ENCODE data around the gene HRAS. TPM values are rescaled to one million over a fixed set of nuclear protein-coding genes. Genes with fewer than 3 reads are reported as not detected.

HRAS gene
- polyA plus RNA-seq, 12 donors, result 62.1 to 123 (median 101) TPM; not detected in 1

DNA sequence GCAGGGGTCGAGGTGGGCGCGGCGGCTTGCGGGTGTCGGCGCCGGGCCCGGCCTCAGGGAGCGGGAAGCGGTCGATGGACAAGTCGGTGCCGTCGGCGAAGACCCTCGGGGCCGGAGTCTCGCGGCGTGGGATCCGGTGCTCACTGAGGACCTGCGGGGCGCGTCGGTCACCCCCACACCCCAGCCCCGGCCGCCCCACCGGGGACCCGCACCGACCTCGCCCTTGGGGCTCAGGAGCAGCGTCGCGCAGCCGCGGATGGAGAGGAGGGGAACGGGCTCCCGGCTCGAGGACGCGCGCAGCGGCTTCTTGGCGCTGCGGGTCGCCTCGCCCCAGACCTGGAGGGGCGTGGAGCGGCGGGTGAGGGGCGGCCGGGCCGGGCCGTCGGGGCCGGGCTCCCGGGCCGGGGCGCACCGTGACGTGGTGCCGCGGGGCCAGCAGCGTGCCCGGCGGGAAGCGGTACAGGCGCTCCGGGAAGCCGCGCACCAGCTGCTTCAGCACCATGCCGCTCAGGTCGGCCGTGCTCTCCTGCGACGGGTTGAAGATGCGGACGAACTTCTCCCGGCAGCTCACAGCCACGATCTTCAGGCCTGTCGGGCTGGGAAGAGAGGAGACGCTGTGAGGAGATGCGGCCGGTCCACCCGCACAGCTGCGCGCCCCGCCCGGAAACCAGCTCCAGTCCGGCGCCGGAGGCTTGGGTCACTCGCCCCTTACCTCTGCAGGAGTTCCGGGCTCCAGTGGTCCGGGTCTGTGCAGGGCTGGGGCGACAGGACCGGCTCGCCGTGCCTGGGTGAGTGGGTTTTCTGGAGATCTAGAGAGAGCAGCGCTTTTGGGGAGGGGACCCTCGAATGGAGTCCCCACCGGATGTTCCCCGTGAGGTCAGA is 20.6 kb upstream of the HRAS start:
- no peak for DNase-seq

DNA sequence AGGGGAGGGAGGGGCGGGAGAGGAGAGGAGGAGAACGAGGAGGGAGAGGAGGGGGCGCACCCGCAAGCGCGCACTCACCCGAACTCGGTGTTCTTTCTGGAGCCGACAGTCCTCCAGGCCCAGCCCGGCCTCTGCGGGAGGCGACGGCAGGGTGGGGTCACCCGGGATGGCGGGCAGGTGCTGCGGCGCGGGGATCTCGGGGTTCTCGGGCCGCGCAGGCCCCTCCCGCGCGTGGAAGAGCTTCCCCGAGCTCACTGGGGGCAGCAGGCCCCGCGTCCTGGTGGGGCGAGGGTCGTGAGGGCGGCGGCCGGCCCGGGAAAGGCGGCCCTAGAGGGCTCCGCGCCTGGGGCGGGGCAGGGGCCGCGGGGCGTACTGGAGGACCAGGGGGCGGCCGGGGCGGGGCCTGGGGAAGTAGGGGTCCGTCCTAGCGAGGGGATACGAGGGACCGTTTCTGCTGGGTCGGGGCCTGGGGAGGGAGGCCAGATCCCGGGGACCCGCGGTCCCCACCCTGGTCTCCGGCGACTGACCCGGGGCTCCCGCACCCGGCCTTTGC is 19.9 kb upstream of the HRAS start:
- no peak for DNase-seq

DNA sequence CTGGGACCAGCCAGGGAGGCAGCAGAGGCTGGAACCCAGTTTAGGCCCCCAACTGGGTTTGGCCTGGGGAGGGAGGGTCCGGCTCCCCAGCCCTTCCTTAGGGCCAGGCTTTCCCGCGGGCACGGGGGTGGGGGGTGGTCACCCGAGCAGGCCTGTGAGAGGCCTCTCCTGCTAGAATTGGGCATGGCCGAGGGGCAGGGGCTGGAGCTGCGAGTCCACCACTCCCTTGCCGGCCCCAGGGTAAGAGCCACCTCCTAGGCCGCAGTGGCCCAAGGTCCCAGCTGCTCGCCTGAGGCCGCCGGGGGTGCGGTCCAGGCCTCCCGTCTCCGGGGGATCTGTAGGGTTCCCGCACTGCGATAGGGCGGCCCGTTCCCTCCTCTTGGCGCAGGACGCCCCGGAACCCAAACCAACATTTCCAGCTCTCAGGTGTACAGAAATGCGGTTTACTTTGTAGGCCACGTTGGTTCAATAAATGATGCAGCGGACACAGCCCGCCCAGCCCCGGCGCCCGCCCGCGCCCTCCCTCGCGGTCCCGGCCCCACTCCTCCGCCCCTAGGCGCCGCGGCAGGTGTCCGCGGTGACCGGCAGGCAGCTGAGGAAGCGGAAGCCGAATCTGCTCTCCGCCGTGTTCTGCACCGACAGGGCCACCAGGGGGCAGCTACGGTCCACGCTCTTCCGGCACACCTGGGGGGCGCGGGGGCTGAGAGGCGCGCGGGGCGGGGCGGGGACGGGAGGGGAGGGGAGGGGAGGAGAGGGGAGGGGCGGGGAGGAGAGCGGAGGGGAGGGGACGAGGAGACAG is 19.3 kb upstream of the HRAS start:
- DNase-seq, result no peak

DNA sequence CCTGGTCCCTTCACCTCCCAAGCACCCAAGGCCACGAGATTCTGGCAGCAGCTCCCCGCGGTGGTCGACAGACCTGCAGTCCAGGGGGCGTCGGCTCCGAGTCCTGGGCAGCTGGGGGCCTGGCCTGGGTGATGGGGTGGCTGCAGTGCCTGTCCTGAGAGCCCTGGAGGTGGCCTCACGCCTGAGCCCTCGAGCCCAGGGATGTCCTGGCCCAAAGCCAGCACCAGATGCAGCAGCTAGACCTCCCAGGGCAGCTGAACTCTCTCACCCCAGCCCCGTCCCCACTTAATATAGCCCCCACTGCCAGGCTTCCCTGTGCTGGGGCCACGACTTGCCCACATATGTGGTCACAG is 18.6 kb upstream of the HRAS start:
- DNase-seq, result no peak

DNA sequence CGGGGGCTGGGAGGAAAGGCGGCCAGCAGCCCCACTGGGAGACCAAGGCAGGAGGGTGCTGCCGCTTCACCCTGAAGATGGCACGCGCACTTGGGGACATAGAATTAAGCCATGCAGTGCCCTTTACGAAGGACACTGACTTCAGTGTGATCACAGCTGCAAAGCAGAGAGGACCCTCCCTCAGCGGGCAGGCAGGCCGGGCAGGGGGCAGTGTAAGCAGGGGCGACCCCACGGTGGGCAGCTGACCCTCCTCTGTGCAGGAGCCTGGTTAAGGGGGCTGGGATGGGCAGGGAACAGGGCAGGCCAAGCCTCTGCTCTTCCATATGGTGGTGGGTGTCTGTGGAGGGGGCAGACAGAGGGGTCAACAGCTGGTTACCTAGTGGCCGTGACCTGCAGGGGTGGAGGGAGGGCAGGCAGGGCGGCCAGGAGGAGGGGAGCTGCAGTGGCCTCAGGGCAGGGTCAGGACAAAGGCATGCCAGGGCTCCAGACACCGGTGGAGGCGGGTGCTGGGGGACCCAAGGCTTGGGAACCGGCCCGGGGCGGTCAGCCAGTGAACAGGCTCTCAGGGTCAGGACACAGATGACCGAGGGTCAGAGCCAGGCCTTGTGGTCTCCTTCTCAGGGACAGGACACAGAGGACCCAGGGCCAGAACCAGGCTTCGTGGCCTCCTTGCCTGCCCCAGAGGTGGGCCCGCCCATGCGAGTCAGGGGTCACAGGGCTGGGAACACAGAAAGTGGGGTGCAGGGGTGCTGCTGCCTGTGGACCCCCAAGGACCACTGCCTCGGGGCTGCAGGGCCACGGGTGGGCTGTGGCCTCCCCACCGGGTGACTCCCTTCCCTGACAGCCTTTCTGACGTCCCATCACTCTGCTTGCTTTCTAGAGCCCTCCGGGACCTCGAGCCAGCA is 18.0 kb upstream of the HRAS start:
- DNase-seq, result no peak

DNA sequence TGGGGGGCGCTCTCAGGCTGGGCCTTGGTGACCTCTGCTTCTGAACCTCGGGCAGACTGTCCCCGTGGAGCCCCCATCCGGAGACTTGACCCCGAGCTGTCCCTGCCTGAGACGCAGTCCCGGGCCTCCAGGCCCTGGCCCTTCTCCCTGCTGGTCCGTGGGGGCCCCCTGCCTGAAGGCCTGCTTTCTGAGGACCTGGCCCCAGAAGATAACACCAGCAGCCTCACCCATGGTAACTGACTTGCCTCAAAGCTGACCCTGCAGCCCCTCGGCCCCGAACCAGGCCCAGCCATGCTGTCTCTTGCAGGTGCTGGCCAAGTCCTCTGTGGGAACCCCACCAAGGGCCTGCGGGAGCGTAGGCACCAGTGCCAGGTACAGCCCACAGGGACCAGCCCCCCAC is 16.2 kb upstream of the HRAS start:
- no peak for DNase-seq

DNA sequence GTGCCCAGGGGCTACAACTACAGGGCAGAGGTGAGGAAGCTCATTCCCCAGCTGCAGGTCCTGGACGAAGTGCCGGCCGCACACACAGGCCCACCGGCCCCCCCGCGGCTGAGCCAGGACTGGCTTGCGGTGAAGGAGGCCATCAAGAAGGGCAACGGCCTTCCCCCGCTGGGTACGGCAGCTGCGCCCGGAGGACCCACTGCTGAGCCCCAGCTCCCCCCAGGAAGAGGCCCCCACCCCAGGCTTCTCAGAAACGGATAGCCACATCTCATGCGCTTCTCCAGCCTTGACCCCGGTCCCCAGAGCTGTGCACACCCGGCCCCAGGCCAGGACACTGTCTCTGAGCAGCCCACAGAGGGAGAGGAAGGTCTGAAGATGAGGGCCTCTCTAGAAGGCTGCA is 15.8 kb upstream of the HRAS start:
- DNase-seq, result no peak

DNA sequence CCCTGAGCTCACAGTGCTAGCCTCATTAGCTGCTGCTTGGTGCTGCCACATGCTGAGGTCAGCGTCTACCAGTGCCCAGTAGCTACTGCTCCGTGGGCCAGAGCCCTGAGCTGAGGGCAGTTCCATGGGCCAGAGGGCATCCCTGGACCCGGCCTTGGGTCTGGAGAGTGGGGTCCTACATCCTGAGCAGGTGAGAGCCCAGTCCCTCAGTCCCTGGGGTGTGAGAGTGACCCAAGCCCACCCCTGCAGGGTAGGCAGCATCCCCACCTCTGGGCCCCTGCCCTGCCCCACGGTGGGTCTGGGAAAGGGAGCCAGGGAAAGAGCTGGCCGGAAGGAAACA is 15.3 kb upstream of the HRAS start:
- no peak for DNase-seq

DNA sequence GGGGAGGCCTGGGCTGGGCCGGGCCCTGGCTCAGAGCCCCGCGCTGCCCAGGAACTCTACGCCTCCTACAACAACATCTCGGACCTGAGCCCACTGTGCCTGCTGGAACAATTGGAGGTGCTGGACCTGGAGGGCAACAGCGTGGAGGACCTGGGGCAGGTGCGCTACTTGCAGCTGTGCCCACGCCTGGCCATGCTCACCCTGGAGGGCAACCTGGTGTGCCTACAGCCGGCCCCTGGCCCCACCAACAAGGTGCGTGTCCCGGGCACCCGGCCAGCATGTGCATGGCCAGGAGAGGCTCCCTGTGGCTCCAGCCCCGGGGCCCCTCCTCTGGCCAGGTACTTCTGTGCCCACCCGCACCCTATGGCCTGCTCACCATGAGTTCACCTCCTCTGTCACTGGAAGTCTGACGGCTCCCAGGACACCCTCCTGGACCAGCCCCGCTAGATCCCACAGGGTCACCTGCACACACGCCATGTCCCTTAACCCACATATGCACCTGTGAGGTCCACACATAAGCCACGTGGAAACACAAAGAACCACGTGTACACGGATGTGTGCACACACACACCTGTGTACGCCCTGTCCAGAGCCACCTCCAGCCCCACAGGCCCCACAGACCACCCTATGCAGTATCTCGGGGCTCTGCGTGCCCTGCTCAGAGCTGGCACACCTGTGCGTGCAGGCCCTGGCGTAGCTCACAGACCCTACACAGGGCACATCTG is 14.8 kb upstream of the HRAS start:
- no peak for DNase-seq

DNA sequence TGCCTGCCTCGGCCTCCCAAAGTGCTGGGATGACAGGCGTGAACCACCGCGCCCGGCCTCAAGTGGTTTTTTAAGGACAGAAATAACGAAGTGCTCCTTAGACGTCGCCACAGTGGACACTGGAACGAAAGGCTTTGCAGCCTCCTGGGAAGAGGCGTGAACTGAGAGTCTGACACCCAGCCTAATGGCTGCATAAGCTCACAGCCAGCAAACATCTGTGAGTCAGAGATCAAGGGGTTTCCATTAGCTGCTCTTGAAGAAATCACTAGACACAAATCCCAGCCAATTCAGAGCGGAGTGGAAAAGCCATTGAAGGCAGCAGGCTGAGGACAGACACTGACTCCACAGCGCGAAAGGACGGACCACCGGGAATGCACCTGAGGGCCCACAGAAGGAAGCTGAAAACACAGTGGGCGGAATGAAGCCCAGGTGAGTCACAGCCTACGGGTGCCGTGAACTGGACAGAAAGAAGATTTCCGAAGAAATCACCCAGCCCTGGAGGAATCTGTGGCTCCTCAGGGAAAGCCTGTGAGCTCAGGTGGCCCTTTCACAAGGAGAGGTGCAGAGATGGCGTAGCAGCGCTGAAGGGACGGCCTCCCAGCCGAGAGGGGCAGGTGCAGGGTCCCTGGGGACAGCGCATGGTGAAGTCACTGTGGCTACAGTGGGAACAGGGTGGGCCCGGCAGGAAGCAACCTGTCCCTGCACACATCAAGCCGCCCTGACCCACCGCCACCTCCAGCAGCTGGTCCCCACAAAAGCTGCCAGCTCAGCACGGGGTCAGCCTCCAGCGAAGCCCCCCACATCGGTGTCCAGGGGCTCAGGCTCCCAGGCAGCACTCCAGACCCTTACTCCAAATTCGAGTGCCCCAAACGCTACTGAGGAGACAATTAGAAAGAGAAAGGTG is 13.6 kb upstream of the HRAS start:
- no peak for DNase-seq

DNA sequence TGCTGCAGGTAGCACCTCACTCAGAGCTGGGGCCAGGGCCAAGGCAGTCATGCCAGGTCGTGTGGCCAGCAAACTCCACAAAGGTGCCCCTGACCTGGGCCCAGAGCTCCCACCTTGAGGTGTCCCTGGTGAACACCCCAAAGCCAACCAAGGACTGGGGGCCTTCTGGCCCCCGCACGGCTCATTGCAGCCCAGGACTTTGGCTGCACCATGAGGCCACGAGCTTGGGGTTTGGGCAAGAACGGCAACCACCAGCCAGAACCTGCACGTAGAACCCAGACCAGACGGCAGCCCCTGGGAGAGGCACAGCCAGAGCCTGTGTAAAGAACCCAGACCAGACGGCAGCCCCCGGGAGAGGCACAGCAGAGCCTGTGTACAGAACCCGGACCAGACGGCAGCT is 9.8 kb upstream of the HRAS start:
- no peak for DNase-seq

DNA sequence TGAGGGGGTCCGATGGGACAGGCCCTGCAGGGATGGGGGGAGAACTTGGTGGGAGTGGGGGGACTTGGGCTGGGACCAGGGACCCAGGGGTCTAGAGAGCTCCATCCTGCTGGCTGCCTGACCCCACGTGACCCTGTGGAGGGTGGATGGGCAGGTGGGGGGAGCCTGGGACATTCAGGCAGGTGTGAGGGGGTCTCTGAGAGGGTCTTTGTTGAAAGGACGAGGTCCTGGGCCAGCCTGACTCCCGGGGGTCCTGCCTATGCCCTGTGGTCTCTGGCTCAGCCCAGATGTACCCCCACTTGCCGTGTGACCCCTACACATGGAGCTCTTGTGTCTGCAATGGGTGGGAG is 9.4 kb upstream of the HRAS start:
- DNase-seq, result no peak

DNA sequence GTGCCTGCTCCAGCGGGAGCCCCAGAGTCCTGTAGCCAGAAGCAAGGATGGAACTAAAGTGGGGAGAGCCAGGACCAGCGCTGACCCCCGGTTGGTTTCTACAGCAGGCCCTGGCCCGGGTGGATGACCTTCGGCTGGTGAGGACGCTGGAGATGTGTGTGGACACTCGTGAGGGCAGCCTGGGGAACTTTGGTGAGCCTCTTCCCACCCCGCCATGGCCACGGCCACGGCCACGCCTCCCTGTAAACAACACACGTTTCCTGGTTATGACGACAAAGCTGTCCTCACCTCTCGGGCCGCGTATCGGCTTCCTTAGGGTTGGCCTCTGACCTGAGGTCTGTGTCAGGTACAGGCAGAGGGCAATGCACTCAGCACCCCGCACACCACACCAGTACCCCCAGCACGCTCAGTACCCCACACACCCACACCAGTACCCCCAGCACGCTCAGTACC is 6.1 kb upstream of the HRAS start:
- no peak for DNase-seq

DNA sequence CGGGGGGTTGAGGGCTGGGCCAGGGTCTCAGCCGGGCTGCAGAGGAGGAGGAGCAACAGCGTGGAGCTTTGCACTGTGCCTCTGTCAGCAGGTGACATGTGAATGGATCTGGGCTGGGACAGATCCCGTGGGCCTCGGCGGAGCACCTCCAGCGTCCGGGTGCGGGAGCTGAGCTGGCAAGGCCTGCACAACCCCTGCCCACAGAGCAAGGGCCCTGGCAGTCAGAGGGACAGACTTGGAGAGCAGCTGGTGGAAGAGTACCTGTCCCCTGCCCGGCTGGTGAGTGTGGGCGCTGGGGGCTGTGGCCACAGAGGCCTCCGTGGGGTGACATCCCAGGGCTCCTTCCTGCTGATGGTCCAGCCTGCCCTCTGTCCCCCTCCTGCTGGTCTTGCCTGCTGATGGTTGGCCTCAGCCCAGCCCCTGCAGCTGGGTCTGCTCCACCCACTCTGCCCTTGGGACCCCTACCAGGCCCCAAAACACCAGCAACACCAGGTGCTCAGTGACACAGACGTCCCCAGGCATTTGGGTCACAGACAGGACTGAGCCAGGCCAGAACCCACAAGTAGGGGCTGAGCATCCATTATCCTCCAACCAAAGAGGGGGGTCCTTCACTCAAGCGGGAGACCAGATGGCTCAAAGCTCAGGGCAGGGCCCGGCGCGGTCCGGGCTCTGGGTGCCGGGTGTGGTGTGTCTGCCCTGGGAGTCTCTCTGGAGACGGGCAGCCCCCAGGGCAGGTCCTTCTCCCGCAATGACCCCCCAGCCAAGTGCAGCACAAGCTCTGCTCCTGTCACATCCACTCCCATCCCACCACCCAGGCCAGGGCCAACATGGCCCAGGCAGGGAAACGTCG is 5.4 kb upstream of the HRAS start:
- no peak for DNase-seq

DNA sequence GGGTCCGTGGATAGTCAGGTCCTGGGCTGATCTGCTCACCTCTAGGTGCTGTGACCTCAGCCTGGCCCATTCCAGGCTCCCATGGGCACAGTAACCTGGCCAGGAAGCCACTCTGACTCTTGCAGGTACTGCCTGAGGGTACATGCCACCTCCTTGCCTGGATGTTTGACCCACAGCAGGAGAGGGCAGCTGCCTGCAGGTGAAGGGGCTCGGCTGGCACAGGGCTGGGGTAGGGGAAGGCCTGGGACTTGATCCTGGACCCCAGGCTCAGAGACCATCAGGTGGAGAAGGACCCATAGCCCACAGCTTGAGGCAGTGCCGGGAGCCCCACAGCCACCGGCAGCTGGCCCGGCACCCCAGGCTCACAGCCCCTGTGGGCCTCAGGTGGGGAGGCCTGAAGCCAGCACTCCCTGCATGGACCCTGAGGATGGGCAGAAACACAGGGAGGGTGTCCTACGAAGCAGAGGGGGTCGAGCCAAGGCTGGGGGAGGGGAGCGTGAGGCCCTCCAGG is 4.7 kb upstream of the HRAS start:
- no peak for DNase-seq

DNA sequence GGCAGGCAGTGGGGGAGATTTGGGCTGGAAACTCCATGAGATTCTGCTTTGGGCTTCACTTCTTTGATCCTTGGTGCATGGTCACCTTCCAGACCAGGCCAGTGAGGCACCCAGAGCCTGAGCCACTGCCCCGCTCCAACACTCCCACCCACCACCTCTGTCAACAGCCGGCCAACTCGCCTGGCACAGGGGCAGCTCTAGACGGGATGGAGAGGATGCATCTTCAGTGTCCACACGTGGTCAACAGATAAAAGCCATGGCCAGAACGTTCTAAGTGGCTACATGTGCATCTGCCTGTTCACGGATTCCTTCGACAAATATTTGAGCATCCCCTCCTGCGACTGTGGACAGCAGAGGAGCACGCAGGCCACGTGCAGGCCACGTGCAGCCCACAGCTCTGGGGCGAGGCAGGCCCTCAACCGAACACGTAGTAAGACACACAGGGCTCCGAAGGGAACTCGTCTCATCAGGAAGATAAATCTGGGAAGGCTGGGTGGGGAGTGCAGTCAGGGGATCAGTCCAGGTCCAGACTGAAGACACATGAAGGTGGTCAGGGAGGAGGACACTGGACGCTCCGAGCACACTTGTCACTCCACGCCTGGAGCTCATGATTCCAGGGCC is 3.2 kb upstream of the HRAS start:
- DNase-seq, result no peak

DNA sequence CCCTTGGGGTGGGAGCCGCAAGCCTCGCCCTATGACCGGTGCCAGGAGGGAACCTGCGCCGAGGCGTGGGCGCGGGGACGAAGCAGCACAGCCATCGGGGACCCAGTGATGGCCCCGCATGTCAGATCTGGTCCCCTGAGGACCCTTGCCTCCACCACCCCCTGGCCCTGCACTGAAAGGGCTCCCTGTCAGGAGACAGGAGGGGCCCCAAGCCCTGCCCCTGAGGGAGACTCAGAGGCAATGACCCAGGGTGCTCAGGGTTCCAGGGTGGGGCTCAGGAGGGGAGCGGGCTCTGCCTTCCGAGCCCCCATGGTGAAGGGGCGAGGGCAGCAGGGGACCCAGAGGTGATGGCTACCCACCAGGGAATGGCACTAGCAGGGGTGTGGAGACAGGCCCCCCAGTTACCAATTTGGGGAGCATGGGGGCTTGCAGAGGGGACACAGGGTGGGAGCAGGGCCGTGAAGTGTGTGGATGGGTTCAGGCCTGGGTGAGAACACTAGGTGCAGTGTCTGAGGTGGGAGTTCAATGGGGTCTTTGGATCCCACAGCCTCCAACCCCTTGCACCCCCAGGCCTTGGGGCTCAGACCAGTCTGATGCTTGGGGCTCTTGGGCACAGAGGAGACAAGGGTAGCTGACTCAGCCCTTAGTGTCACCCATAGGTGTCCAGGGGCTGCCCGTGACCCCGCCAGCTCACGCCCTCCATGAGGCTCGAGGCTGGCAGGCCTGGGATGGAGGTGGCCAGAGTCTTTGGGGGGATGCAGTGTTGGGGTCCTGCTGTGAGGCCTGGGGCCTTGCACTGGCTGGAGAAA is 2.5 kb upstream of the HRAS start:
- DNase-seq, result no peak
